ENCODE results near the gene SH3BP5L.

SH3BP5L gene

DNA sequence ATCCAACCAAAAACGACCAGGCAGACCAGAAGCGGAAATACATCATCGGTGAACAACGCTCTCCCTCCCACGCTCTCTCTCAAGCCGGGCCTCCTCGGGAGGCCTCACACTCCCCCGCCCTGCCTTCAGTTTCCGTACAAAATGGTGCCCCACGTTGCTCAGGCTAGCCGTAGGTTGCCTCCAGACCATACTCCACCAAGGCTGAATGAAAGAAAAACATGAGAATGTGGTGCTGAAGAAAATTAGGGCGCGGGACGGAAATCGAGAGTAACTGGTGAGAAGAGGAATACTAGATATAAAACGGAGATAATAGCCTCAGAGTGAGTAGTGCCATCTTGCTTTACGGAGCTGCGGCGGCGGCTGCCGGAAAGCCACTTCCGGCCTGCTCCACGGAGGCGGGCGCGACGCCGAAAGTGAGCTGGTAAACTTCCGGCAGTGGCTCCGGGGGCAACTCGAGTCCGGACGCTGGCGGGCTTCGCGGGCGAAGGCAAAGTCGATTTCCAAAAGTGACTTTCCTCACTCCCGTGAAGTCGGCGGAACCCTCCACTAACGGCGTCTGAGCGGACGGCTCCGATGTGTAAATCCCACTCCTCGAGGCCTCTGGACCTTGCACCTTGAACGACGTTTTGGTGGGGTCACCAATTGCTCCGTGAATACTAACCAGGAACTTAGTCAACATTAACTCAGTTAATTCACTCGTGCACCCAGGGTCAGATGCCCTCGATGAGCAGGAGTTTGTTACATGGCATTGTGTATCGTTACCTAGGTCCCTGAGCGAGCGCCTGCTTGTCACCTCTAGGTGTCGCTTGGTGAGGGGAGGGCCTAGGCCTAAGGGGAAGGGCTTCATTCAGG, at the start of gene SH3BP5L:
SH3BP5L (minus strand) TSS at position 7 of the 852 bp plus-strand sequence. CDS start 980 bp downstream, outside the sequence.
- no peak for FAIRE-seq

- peak; percentile 47 for FAIRE-seq
Measured at GRCh38 chr1:248873993-248874533, 48.3 kb upstream of the SH3BP5L start.

GRCh38 chr1:248873409-248873992, 47.8 kb upstream of the SH3BP5L start:
- FAIRE-seq, result peak; percentile 85

DNA sequence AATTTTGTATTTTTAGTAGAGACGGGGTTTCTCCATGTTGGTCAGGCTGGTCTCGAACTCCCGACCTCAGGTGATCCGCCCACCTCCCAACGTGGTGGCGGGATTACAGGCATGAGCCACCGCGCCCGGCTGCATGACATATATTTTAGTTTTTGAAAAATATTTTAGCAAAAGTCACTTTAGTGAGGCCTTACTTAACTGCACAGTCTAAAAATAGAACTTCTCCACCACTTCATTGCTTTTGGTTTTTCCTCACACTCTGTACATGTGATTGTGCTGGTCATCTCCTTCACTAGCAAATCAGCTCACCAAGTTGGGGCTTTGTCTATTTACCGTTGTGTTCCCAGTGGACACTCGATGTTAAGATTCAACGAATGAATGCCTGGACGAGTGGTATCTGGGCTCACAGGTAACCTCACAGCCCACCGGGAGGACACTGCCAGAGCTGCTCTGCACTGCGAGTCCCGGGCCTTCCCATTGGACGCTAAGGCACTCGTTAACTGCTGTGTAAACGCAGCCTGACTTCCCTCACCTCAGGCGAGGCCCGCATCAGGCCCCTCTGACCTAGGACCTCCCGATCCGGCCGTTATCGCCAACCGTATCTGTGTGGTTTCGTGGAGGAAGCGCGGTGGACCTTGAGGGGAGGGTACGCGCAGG, 47.2 kb upstream of the SH3BP5L start:
- no peak for FAIRE-seq

DNA sequence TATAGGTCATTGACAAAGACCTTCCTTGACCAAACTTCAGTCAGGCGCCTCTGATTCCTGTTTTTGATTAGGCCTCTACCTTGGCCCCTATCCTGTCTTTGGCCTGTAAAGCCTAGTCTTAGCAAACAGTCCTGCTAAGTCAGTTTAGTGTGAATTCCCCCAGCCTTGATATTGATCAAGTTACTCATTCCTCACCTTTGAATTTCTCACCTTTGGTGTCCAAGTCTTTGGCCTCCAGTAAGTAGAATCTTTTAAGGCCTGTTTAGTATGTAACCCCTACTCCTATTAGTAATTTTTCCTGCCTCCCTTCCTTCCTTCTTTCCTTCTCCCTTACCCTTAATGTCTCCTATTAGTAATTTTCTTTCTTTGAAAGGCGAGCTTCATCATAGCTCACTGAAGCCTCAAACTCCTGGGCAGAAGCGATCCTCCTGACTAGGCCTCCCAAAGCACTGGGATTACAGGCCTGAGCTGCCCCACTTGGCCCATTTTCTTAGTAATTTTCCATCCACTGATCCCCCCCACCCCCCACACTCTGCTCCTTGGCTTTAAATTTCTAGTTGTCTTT, 46.2 kb upstream of the SH3BP5L start:
- FAIRE-seq, result no peak

- no peak for FAIRE-seq
Measured at GRCh38 chr1:248862998-248863881, 37.5 kb upstream of the SH3BP5L start.

DNA sequence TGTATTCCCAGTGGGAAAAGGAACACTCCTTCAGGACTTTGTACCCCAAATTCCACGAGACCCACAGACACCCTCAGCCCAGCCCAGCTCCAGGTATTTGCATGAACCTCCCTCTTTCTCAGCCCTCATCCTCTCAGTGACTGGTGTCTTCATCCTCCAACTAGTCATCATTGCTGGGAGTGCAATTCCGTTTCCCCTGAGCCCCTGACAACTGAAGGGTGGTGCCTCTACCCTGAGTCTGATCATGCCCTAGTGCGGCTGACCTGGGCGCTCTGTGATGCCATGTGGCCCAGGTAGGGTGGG, 36.9 kb upstream of the SH3BP5L start:
- FAIRE-seq, result no peak

GRCh38 chr1:248861616-248862015, 35.9 kb upstream of the SH3BP5L start:
- no peak for FAIRE-seq

GRCh38 chr1:248860007-248860406, 34.3 kb upstream of the SH3BP5L start:
- FAIRE-seq, result no peak

- FAIRE-seq, result no peak
Measured at GRCh38 chr1:248858891-248859889, 33.5 kb upstream of the SH3BP5L start, which contains the start of gene ZNF692. Gene ZNF692 (minus strand): TSS chr1:248859085. CDS start chr1:248858309, 776 bp downstream.

GRCh38 chr1:248858096-248858890, 32.6 kb upstream of the SH3BP5L start:
- no peak for FAIRE-seq

DNA sequence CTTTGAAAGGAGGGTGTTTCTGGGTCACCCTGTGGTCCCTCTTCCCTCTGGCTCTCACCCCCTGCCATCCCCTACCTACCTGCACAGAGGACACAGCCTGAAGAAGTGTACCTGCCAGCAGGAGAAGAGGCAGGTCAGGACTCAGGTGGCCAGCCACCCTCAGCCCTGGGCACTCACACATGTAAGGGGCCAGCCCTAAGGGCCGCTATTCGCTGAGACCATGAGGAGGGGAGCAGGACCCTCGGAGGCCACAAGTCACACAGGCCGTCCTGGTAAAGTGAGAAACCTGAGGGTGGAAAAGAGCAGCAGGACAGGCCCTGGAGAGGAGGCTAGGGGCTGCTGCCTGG, 32.0 kb upstream of the SH3BP5L start:
- no peak for FAIRE-seq

GRCh38 chr1:248857201-248857600, 31.5 kb upstream of the SH3BP5L start:
- FAIRE-seq, result no peak

GRCh38 chr1:248856176-248856575, 30.5 kb upstream of the SH3BP5L start:
- FAIRE-seq, result no peak

- FAIRE-seq, result no peak
Measured at GRCh38 chr1:248855580-248855979, 29.9 kb upstream of the SH3BP5L start.

DNA sequence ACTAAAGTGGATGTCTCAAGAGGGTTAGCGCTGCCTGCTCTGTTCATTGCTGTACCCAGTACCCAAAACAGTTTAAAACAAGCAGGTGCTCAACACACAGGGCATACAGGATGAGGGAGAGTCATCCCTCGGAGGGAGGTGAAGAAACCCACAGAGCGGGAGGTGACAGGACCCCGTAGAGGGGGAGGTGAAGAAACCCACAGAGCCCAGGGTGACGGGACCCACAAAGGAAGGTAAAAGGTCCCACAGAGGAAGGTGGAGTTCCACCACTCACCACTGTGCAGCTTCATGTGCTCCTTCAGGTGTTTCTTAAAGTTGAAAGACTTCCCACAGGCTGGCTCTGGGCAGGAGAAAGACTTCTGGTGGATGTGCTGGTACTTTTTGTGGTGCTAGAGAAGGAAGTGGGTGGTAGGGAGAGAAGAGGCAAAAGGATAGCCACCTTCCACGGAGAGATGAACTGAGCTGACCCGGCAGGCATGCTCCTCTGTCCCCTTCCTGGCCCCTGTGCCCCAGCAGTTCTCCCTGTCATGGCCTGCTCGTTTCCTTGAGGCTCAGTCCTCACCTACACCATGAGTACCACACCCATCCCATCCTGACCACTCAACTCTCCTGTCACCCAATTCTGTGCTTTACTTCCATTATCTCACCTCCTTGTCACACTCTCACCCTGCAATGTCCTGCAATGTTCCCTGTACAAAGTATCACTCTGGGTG, 28.1 kb upstream of the SH3BP5L start:
- no peak for FAIRE-seq

GRCh38 chr1:248852481-248853405, 27.0 kb upstream of the SH3BP5L start:
- FAIRE-seq, result no peak

- FAIRE-seq, result no peak
Measured at GRCh38 chr1:248851390-248851789, 25.7 kb upstream of the SH3BP5L start.

Measured in G401.6 (cell line).